NCI-H2196 treated with DMSO at 0.1 percent for 48 hours (cell line): ENCODE results near the gene CSGALNACT2.

Experiments used
- DNase-seq: peaks from one replicate; lab custom pipeline; 2025; ENCODE audit not compliant: unreplicated experiment; lab: John Stamatoyannopoulos, UW

The CSGALNACT2 gene

GRCh38 chr10:43201545-43202131 is 63.4 kb downstream of the CSGALNACT2 start:
- DNase-seq, result no peak

DNA sequence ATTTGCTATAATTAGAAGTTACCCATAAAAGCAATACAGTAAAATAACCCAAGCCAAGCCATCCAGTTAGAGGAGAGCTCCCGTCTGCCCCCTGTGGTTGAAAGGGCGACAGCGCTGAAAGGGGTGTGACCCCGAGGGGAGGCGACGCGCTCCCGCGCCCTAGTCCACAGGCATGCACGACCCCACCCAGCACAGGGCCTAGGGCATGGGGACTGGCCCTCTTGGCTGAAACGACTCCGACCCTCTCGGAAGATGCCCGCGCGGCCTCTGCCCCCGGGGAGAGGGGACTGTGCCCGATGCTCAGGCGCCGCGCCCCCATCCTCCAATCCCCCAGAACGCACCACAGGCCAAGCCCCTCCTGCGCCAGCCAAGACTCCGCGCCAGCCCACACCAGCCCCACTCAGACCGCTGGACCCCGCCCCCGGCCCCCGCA is 64.0 kb downstream of the CSGALNACT2 start:
- no peak for DNase-seq

- no peak for DNase-seq
Measured at GRCh38 chr10:43202657-43203447, 64.6 kb downstream of the CSGALNACT2 start.

DNA sequence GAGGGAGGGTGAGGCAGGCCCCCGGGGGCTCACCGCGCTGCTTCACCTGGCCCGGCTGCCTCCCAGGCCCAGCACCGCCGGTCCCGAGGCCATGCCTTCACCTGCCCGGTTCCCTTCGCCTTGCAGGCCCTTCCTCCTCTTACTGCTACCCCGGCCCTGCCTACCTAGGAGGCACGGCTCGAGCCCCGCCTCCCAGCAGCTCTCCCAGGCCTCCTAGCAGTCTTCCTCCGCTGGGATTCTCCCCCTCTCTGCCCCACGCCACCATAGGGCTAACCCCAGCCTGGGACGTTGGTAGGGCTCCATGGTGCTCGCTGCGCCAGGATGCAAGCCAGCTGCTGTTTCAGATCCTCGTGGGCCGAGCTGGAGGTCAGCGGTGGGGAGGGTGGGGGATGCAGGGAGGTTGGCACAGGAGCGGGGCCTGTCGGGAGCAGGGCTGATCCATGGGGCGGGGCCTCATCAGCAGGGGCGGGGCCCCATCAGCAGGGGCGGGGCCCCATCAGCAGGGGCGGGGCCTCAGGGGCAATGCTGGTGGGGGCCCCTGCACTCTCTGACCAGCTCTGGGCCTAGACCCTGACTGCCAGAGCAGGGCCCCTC is 65.3 kb downstream of the CSGALNACT2 start:
- no peak for DNase-seq

DNA sequence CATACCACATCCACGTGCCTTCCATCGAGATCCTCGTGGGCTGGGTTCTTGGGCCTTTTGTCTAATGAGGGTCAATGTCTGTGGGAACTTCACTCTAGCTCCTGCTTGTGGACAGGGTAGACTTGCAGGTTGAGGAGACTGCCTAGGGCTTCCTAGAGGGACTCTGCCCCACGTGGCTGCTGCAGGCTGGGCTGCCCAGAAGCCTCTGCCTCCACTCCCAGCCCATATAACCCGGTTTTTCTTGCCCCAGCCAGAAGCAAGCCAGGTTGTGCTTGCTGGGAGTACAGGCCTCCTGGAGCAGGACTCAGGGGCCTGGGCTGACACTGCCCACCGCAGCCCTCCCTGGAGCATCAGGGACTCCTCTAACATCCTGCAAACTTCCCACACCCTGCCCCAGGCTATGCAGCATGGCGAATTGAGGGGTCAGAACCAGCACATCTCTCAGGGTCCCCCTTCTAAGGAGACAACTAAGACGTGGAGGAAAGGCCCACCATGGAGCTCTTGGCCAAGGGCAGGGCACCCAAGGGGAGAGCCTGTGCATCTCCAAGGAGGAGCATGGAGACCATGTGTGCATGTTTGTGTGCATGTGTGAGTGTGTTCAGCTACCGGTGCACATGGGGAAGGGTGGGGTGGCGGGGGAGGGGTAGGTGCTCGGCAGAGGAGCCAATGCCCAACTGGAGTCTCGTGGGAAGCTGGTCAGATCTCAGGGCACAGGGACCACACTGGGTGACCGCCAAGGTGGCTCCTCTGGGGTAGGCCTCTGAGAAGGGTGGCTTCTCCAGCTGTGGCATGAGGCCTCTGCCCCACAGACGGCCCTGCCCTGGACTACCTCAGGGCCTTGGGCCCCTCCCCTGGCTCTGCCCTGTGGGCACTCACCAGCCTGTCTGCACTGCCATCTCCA is 66.0 kb downstream of the CSGALNACT2 start:
- DNase-seq, result no peak

- peak; percentile 8 for DNase-seq
Measured at GRCh38 chr10:43204943-43205671, 66.9 kb downstream of the CSGALNACT2 start.

DNA sequence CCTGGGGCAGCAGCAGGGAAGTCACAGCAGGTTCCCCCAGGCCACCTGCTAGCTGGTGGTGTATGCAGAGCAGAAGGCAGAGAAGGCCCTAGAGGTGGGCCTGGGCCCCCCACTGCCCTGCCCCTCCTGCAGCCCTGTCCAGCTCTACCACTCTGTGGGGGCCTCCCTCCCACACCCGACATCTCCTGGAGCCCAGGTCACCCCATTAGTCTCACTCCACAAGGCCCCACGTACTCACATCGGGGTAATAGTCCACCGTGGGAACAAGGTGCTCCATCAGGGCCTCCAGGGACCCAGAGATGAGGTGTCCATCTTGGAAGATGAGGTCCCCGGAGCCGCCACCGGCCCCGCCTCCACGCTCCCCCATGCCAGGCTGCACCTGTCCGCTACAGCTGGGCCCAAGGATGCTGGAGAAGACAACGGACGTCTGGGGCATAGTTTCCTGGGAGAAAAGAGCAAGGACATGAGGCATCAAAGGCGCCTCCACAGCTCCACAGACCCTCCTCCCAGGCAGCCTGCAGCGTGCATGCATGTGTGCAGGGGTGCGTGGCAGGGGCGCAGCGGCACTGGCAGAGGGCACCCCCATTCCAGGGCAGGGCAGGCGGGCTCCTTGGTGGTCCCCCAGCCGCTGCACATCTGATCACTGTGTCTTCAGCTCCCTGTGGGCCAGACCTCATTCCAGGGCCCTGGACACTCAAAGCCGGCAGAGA is 67.6 kb downstream of the CSGALNACT2 start:
- DNase-seq, result no peak

- no peak for DNase-seq
Measured at GRCh38 chr10:43206391-43207235, 68.4 kb downstream of the CSGALNACT2 start.

DNA sequence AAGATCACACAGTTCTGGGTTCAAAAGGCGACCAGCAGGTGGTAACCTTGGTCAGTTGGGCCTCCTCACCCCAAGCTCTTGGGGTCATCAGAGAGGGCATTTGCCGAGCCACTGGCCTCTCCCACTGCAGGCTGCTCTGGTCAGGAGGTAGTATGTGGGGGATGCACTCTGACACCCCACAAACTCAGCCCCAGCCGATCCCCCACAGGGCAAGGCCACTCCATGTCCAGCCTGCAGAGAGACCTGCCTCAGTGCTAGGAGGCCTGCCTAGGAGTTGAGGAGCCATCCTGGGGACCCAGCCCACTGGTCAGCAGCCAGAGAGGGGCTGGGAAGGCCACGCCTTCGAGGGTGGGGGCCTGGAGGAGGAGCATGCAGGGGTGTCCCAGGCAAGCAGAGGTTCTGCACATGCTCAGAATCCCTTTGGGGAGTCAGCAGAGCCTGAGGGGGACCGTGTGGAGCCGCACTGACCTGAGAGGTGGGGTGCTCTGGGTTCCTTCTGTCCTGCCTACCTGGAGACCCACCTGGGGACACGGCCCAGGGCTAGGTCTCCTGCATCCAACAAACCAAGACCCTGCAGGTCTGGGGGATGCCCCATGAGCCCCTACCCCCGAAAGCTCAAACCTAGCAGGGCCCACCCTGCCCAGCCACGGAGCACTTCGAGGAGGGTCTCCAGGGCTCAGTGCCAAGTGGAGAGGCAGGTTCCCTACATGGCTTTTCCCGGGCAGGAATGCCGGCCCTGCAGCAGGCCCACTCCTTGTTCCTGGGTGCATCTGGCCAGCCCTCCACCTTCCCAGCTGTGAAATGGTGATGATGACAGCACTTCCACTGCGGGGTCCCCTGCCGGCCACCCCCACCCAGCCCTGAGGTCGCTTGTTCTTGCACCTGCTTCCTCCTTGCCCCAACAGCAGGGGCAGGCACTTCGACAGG is 70.2 kb downstream of the CSGALNACT2 start:
- DNase-seq, result no peak

GRCh38 chr10:43209074-43209455 is 70.8 kb downstream of the CSGALNACT2 start:
- DNase-seq, result no peak

DNA sequence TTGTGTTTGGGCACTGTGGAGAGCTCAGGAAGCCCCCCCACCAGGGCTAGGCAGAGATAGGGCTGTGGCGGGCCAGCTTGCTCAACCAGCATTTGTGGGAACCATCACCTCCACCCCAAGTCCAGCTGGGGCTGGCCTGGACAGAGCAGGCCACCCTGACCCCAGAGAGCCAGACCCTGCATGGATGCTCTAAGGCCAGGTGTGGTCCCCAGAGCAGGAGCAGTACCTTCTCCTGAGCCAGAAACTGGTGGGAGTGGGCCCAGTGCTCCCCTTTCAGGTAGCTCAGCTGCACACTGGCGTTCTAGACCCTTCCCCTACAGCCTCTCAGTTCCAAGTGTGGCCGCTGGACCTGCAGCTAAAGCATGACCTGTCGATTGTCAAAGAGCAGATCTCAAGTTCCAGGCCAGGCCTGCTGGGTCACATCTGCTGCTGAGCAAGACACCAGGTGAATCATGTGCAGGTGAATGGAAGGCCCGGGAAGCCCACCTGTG is 71.5 kb downstream of the CSGALNACT2 start:
- no peak for DNase-seq

DNA sequence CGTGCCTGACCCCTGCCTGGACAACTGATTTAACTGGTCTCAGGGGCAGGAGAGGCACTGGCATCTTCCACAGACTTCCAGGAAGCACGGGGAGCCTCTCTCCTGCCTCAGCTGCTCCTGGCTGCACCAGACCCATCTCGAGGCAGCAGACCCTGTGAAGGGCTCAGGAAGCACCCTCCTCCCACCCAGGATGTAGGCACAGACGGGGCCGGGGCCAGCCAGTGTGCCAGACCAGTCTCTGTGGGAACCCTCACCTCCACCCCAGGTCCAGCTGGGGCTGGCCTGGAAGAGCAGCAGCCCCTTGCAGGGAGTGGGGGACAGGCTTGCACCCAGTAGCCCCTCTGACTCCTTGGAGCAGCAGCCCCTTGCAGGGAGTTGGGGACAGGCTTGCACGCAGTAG is 72.3 kb downstream of the CSGALNACT2 start:
- DNase-seq, result no peak

DNA sequence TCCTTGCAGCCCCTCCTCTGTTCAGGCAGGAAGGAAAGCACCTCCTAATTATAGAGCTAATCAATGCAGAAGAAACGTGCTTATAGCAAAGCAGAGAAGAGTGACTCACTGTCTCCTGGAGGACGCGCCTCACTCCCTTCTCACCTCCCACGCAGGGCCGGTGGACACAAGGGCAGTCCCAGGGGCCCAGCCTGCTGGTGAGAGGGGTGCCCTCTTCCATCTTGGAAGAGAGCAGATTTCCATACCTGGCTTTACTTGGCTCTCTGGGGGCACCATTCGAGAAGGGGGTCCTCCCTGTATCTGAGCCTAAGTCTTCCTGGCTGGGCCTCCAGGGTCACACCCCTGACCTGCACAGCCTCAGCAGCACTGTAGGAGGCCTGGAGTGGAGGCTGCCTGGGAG is 72.8 kb downstream of the CSGALNACT2 start:
- no peak for DNase-seq

DNA sequence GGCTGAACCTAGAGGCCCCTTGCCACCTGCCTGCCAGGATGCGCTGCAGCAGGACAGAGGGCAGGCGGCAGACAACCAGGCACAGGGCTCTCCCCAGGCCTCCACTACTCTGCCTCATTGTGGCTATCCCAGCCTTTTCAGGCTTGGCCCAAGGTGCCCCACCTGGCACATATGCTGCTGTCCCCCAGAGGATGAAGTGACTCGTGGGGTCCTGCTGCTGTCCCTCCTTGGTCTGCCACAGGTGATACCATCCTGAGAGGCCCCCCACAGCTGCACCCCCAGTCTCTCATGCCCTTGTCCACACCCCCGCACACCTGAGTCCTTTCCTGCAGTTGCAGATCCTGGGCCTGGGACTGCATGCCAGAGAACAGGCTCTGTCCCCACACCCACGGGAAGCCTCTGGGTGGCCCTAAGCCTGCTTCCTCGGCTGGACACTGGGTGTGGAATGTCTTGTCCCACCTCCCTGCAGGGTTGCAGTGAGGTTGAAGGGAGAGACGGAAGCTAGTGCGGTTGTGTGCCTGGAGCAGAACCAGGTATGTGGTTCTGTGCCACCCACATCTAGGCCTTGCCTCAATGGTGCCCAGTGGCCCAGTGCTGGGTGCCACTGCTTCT is 73.3 kb downstream of the CSGALNACT2 start:
- no peak for DNase-seq

- no peak for DNase-seq
Measured at GRCh38 chr10:43212043-43212721, 73.9 kb downstream of the CSGALNACT2 start.

DNA sequence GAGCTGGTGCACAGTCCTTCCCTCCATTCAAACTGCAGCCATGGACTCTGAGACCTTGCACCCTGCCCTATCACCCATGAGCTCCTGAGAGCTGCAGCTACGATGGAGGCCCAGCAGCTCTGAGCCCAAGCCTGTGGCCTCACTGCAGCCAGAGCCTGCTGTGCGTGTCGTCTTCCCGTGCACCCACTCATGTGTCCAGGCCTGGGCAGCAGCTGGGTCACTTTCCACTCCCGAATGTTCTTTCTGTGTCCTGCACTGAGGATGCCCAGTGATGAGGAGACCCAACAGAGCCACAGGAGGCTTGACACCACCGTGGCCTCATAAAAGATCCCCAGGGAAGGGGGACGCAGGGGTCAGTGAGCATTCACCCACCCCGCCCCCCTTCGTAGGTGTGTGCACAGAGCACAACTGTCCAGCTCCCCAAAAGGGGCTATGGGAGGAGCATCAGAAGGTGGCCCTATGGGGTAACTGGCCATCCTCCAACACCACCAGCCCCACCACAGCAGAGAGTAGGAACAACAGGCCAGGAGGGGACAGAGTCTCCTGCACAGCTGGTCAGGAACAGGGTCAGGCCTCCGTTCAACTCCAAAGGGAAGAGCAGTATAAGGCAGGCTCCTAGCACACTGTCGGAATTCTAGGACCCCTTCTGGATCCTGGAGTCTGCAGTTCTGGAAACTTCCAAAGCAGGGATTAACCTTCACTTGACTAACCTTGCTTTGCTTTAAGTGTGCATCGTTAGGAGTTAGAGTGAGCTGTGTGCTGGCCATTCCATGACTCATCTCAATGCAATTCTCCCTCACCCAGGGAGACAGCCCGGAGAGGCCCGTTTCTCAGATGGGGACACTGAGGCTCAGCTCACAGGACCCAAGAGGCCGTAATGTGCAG is 76.1 kb downstream of the CSGALNACT2 start:
- no peak for DNase-seq
